H1 (cell line): Measurements from ENCODE around the gene PSMC4.

Experiments used
- CREB1 ChIP-seq: IDR thresholded peaks from 2 replicates; pipeline ENCODE4 v1.6.1; 2012; ENCODE audit warnings: inconsistent platforms
- NANOG ChIP-seq: IDR thresholded peaks from 2 replicates; pipeline ENCODE4 v1.6.1; 2011; ENCODE audit warnings: low read length, low read depth, mild to moderate bottlenecking, inconsistent platforms; ENCODE audit not compliant: insufficient read depth, poor library complexity, severe bottlenecking
- POLR2A ChIP-seq, 2 experiments: IDR thresholded peaks; 1 replicate in 1 of 2; 2 replicates in 1 of 2; pipeline ENCODE4 v1.6.1; 2011; ENCODE audit warnings: low read depth in 2 of 2, low read length in 2 of 2, mild to moderate bottlenecking in 2 of 2; ENCODE audit errors: control extremely low read depth in 1 of 2
- POLR2AphosphoS5 ChIP-seq: IDR thresholded peaks from 2 replicates; pipeline ENCODE4 v1.6.1; 2011; ENCODE audit warnings: low read depth, low read length
- RAD21 ChIP-seq, 2 experiments: IDR thresholded peaks in 1 of 2; conservative IDR thresholded peaks in 1 of 2; 2 replicates each; pipeline ENCODE4 v1.6.1; 2011; ENCODE audit warnings: low read depth in 2 of 2, low read length in 2 of 2, improper control_type of control experiment in 1 of 2, inconsistent platforms in 1 of 2, mild to moderate bottlenecking in 1 of 2, moderate library complexity in 1 of 2
- TF ChIP-seq, protein P1 (sequence below): fragments of 300-600 bp; sonication (generic); IDR thresholded peaks from 2 replicates; pipeline ENCODE4 v1.7.1; 2012; ENCODE audit warnings: low read length, moderate library complexity, mild to moderate bottlenecking, inconsistent platforms; ENCODE audit not compliant: insufficient replicate concordance
- TF ChIP-seq, protein P2 (sequence below), 3 experiments: IDR thresholded peaks; 1 replicate in 2 of 3; 2 replicates in 1 of 3; pipeline versions ENCODE4 v1.5.1 to v1.6.1; 2011; ENCODE audit warnings: low read length in 3 of 3, mild to moderate bottlenecking in 3 of 3, inconsistent platforms in 2 of 3, low read depth in 1 of 3, moderate library complexity in 1 of 3; ENCODE audit not compliant: insufficient read depth in 1 of 3; ENCODE audit errors: control extremely low read depth in 1 of 3
- TF ChIP-seq, protein P3 (sequence below): IDR thresholded peaks from 2 replicates; pipeline ENCODE4 v1.6.1; 2011; ENCODE audit warnings: low read depth, mild to moderate bottlenecking, low read length; ENCODE audit not compliant: insufficient read depth

DNA sequence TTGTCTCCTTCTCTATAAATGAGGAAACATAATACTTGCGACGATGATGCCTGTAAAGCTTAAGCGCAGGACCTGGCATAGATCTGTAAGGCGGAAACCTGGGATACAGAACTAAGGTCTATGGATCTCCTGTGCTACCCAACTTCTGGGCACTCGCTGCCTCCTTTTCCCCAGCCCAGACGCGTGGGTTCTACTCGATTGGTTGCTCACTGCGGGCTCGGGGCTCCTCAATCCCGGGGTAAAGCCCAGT lies 615 bp upstream of the PSMC4 start:
- TF ChIP-seq, protein P1, sequence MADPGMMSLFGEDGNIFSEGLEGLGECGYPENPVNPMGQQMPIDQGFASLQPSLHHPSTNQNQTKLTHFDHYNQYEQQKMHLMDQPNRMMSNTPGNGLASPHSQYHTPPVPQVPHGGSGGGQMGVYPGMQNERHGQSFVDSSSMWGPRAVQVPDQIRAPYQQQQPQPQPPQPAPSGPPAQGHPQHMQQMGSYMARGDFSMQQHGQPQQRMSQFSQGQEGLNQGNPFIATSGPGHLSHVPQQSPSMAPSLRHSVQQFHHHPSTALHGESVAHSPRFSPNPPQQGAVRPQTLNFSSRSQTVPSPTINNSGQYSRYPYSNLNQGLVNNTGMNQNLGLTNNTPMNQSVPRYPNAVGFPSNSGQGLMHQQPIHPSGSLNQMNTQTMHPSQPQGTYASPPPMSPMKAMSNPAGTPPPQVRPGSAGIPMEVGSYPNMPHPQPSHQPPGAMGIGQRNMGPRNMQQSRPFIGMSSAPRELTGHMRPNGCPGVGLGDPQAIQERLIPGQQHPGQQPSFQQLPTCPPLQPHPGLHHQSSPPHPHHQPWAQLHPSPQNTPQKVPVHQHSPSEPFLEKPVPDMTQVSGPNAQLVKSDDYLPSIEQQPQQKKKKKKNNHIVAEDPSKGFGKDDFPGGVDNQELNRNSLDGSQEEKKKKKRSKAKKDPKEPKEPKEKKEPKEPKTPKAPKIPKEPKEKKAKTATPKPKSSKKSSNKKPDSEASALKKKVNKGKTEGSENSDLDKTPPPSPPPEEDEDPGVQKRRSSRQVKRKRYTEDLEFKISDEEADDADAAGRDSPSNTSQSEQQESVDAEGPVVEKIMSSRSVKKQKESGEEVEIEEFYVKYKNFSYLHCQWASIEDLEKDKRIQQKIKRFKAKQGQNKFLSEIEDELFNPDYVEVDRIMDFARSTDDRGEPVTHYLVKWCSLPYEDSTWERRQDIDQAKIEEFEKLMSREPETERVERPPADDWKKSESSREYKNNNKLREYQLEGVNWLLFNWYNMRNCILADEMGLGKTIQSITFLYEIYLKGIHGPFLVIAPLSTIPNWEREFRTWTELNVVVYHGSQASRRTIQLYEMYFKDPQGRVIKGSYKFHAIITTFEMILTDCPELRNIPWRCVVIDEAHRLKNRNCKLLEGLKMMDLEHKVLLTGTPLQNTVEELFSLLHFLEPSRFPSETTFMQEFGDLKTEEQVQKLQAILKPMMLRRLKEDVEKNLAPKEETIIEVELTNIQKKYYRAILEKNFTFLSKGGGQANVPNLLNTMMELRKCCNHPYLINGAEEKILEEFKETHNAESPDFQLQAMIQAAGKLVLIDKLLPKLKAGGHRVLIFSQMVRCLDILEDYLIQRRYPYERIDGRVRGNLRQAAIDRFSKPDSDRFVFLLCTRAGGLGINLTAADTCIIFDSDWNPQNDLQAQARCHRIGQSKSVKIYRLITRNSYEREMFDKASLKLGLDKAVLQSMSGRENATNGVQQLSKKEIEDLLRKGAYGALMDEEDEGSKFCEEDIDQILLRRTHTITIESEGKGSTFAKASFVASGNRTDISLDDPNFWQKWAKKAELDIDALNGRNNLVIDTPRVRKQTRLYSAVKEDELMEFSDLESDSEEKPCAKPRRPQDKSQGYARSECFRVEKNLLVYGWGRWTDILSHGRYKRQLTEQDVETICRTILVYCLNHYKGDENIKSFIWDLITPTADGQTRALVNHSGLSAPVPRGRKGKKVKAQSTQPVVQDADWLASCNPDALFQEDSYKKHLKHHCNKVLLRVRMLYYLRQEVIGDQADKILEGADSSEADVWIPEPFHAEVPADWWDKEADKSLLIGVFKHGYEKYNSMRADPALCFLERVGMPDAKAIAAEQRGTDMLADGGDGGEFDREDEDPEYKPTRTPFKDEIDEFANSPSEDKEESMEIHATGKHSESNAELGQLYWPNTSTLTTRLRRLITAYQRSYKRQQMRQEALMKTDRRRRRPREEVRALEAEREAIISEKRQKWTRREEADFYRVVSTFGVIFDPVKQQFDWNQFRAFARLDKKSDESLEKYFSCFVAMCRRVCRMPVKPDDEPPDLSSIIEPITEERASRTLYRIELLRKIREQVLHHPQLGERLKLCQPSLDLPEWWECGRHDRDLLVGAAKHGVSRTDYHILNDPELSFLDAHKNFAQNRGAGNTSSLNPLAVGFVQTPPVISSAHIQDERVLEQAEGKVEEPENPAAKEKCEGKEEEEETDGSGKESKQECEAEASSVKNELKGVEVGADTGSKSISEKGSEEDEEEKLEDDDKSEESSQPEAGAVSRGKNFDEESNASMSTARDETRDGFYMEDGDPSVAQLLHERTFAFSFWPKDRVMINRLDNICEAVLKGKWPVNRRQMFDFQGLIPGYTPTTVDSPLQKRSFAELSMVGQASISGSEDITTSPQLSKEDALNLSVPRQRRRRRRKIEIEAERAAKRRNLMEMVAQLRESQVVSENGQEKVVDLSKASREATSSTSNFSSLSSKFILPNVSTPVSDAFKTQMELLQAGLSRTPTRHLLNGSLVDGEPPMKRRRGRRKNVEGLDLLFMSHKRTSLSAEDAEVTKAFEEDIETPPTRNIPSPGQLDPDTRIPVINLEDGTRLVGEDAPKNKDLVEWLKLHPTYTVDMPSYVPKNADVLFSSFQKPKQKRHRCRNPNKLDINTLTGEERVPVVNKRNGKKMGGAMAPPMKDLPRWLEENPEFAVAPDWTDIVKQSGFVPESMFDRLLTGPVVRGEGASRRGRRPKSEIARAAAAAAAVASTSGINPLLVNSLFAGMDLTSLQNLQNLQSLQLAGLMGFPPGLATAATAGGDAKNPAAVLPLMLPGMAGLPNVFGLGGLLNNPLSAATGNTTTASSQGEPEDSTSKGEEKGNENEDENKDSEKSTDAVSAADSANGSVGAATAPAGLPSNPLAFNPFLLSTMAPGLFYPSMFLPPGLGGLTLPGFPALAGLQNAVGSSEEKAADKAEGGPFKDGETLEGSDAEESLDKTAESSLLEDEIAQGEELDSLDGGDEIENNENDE = no peak
- TF ChIP-seq, protein P2, sequence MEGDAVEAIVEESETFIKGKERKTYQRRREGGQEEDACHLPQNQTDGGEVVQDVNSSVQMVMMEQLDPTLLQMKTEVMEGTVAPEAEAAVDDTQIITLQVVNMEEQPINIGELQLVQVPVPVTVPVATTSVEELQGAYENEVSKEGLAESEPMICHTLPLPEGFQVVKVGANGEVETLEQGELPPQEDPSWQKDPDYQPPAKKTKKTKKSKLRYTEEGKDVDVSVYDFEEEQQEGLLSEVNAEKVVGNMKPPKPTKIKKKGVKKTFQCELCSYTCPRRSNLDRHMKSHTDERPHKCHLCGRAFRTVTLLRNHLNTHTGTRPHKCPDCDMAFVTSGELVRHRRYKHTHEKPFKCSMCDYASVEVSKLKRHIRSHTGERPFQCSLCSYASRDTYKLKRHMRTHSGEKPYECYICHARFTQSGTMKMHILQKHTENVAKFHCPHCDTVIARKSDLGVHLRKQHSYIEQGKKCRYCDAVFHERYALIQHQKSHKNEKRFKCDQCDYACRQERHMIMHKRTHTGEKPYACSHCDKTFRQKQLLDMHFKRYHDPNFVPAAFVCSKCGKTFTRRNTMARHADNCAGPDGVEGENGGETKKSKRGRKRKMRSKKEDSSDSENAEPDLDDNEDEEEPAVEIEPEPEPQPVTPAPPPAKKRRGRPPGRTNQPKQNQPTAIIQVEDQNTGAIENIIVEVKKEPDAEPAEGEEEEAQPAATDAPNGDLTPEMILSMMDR (IDR thresholded peaks at IDR 0.05; ENCODE audit: control extremely low read depth in 1 of 3, insufficient read depth in 1 of 3, low read depth in 1 of 3, low read length in 3 of 3) = no peak
- TF ChIP-seq POLR2AphosphoS5 (no peak; the same call in 1 of the 2 replicates), CREB1 (no peak), RAD21 (IDR thresholded peaks at IDR 0.05 in 1 of 2, conservative IDR thresholded peaks at IDR 0.05 in 1 of 2; ENCODE audit: low read depth in 2 of 2, low read length in 2 of 2) (no peak), POLR2A (IDR thresholded peaks at IDR 0.05; ENCODE audit: control extremely low read depth in 1 of 2, low read depth in 2 of 2, low read length in 2 of 2) (no peak), NANOG (no peak)
- TF ChIP-seq, protein P3, sequence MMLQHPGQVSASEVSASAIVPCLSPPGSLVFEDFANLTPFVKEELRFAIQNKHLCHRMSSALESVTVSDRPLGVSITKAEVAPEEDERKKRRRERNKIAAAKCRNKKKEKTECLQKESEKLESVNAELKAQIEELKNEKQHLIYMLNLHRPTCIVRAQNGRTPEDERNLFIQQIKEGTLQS = no peak
